Neutrophil (primary cell): Measurements from ENCODE around the gene RPS3.

Source experiments
- H3K27ac ChIP-seq: fragments of 200-600 bp; sonication (generic); 2 replicates; pipeline ENCODE4 v1.5.1; 2016; ENCODE audit warnings: mild to moderate bottlenecking, moderate library complexity
- H3K27me3 ChIP-seq: fragments of 200-600 bp; sonication (generic); 2 replicates; pipeline ENCODE4 v1.6.0; 2016; ENCODE audit warnings: mild to moderate bottlenecking
- H3K36me3 ChIP-seq: fragments of 200-600 bp; sonication (generic); 2 replicates; pipeline ENCODE4 v1.5.1; 2017
- H3K4me1 ChIP-seq, 2 experiments: fragments of 200-600 bp in 1 of 2; sonication (generic) in 1 of 2; 1 replicate in 1 of 2; 2 replicates in 1 of 2; pipeline versions ENCODE4 v1.5.1 to v1.6.1; 2013 to 2016; ENCODE audit warnings: low read depth in 1 of 2, low read length in 1 of 2, mild to moderate bottlenecking in 1 of 2, moderate library complexity in 1 of 2; ENCODE audit not compliant: control insufficient read depth in 1 of 2, insufficient read depth in 1 of 2
- H3K4me3 ChIP-seq, 2 experiments: fragments of 200-600 bp in 1 of 2; sonication (generic) in 1 of 2; 1 replicate in 1 of 2; 2 replicates in 1 of 2; pipeline ENCODE4 v1.5.1; 2013 to 2016; ENCODE audit warnings: low read depth in 1 of 2, low read length in 1 of 2, mild to moderate bottlenecking in 1 of 2, moderate library complexity in 1 of 2
- H3K9me3 ChIP-seq: fragments of 200-600 bp; sonication (generic); 2 replicates; pipeline ENCODE4 v1.5.1; 2016
- CTCF ChIP-seq: fragments of 200-600 bp; sonication (generic); IDR thresholded peaks from 2 replicates; pipeline ENCODE4 v1.5.1; 2016; ENCODE audit warnings: antibody characterized with exemption

The RPS3 gene

GRCh38 chr11:75369560-75370255 lies 29.6 kb upstream of the RPS3 start:
- Histone ChIP-seq H3K27me3 (no peaks in the 10 kb centered on the region), H3K4me1 (peaks cover 22 to 24% of the 10 kb centered on the region in 2 experiments), H3K27ac (peak overlapping the region; percentile 41), H3K9me3 (no peaks in the 10 kb centered on the region), H3K4me3 (peak overlapping the region in 1 of 2 experiments; percentile 1), H3K36me3 (no peaks in the 10 kb centered on the region)
- no peak for TF ChIP-seq CTCF

GRCh38 chr11:75371949-75372876 lies 27.1 kb upstream of the RPS3 start:
- Histone ChIP-seq H3K27me3 (no peaks in the 10 kb centered on the region), H3K9me3 (no peaks in the 10 kb centered on the region), H3K4me3 (no peak overlapping the region), H3K4me1 (peaks cover 10 to 14% of the 10 kb centered on the region in 2 experiments), H3K27ac (no peak overlapping the region), H3K36me3 (no peaks in the 10 kb centered on the region)
- no peak for TF ChIP-seq CTCF

- Histone ChIP-seq H3K4me1 (peaks cover 10 to 14% of the 10 kb centered on the region in 2 experiments), H3K27ac (no peak overlapping the region), H3K9me3 (no peaks in the 10 kb centered on the region), H3K27me3 (no peaks in the 10 kb centered on the region), H3K36me3 (no peaks in the 10 kb centered on the region), H3K4me3 (no peak overlapping the region)
- TF ChIP-seq CTCF = no peak
Observed at GRCh38 chr11:75373201-75373600, 26.1 kb upstream of the RPS3 start.

- H3K27ac ChIP-seq = no peak overlapping the region
- no peak for TF ChIP-seq CTCF
- no peaks in the 10 kb centered on the region for H3K27me3 ChIP-seq
- no peak overlapping the region for H3K4me3 ChIP-seq
- H3K36me3 ChIP-seq = no peaks in the 10 kb centered on the region
- H3K9me3 ChIP-seq = no peaks in the 10 kb centered on the region
- H3K4me1 ChIP-seq = peaks cover 6 to 10% of the 10 kb centered on the region in 2 experiments
Observed at GRCh38 chr11:75374646-75375045, 24.7 kb upstream of the RPS3 start.

- no peak overlapping the region for H3K27ac ChIP-seq
- no peak overlapping the region for H3K4me3 ChIP-seq
- no peaks in the 10 kb centered on the region for H3K9me3 ChIP-seq
- TF ChIP-seq CTCF = no peak
- H3K27me3 ChIP-seq = no peaks in the 10 kb centered on the region
- H3K4me1 ChIP-seq = peaks cover 2 to 3% of the 10 kb centered on the region in 2 experiments
- H3K36me3 ChIP-seq = no peaks in the 10 kb centered on the region
Observed at GRCh38 chr11:75375626-75376025, 23.7 kb upstream of the RPS3 start.
